Suprapubic skin (tissue), 4 donors: ENCODE measurements around the gene MAP2K7.

ENCODE experiments used
- CTCF ChIP-seq, 2 donors: fragments of 200-600 bp in 1 of 2; fragments of 450-650 bp in 1 of 2; sonication (generic) in 1 of 2; IDR thresholded peaks; one replicate each; pipeline ENCODE4 v1.5.1; 2016 to 2019; ENCODE audit warnings: antibody characterized with exemption in 2 of 2, mild to moderate bottlenecking in 1 of 2, moderate library complexity in 1 of 2
- EP300 ChIP-seq: sonication (generic); formaldehyde crosslinking; IDR thresholded peaks from one replicate; pipeline ENCODE4 v1.6.1; 2017; ENCODE audit warnings: antibody characterized with exemption
- POLR2A ChIP-seq, 2 donors: fragments of 450-650 bp; IDR thresholded peaks; one replicate each; pipeline ENCODE4 v1.6.1; 2017; ENCODE audit warnings: antibody characterized with exemption in 2 of 2, mild to moderate bottlenecking in 2 of 2, moderate library complexity in 2 of 2
- POLR2AphosphoS5 ChIP-seq, 3 donors: sonication (generic); formaldehyde crosslinking; IDR thresholded peaks; one replicate each; pipeline ENCODE4 v1.6.1; 2017; ENCODE audit warnings: antibody characterized with exemption in 3 of 3

- TF ChIP-seq CTCF (IDR thresholded peaks at IDR 0.05) (no peak), POLR2AphosphoS5 (IDR thresholded peaks at IDR 0.05) (no peak), POLR2A (IDR thresholded peaks at IDR 0.05) (no peak), EP300 (no peak)
Observed at GRCh38 chr19:7864690-7865074, 39.0 kb upstream of the MAP2K7 start.
